GM21360 (cell line): Measurements from ENCODE around the gene WNT5B.

ENCODE experiments used
- ATAC-seq: cut with Tn5 transposase; IDR thresholded peaks from one replicate; pipeline ENCODE4 v1.9.1; 2021; ENCODE audit warnings: mild to moderate bottlenecking, moderate library complexity; ENCODE audit not compliant: unreplicated experiment

Gene WNT5B

GRCh38 chr12:1628666-1629337 lies at the start of gene WNT5B:
Gene WNT5B (plus strand): TSS chr12:1629231. CDS start chr12:1631355, 2,124 bp downstream.
- no peak for ATAC-seq

- no peak for ATAC-seq
Observed at GRCh38 chr12:1579651-1580435, 49.2 kb upstream of the WNT5B start.

GRCh38 chr12:1580526-1580925 lies 48.5 kb upstream of the WNT5B start:
- ATAC-seq: no peak

- no peak for ATAC-seq
Observed at GRCh38 chr12:1581973-1582708, 46.9 kb upstream of the WNT5B start.

- ATAC-seq: no peak
Observed at GRCh38 chr12:1582709-1583050, 46.4 kb upstream of the WNT5B start.

- ATAC-seq: no peak
Observed at GRCh38 chr12:1583421-1584078, 45.5 kb upstream of the WNT5B start.

GRCh38 chr12:1584326-1584725 lies 44.7 kb upstream of the WNT5B start:
- no peak for ATAC-seq

- ATAC-seq: no peak
Observed at GRCh38 chr12:1587927-1588574, 41.0 kb upstream of the WNT5B start.

GRCh38 chr12:1588575-1588947 lies 40.5 kb upstream of the WNT5B start:
- no peak for ATAC-seq

- ATAC-seq: no peak
Observed at GRCh38 chr12:1590221-1590979, 38.6 kb upstream of the WNT5B start.

GRCh38 chr12:1591034-1591433 lies 38.0 kb upstream of the WNT5B start:
- ATAC-seq: no peak

- no peak for ATAC-seq
Observed at GRCh38 chr12:1591543-1591942, 37.5 kb upstream of the WNT5B start.

- no peak for ATAC-seq
Observed at GRCh38 chr12:1592444-1593173, 36.4 kb upstream of the WNT5B start.

- no peak for ATAC-seq
Observed at GRCh38 chr12:1593174-1594005, 35.6 kb upstream of the WNT5B start.

GRCh38 chr12:1594006-1594260 lies 35.1 kb upstream of the WNT5B start:
- ATAC-seq: no peak

GRCh38 chr12:1594261-1595025 lies 34.6 kb upstream of the WNT5B start, which contains the start of gene FBXL14:
Gene FBXL14 (minus strand): TSS chr12:1594581. CDS start chr12:1594066, 515 bp downstream.
- ATAC-seq: peak; percentile 48

- ATAC-seq: peak; percentile 2
Observed at GRCh38 chr12:1595026-1595561, 33.9 kb upstream of the WNT5B start.
